Activated CD8-positive, alpha-beta memory T cell treated with anti-CD3 and anti-CD28 coated beads, Interleukin-2, amount 50 U/mL, for 24 hours (primary cell): ENCODE data around the gene FOXP1.
"Not testable (repeated sequence)": the region's sequence is repeated elsewhere in the genome, so short reads cannot be mapped to it uniquely, and the experiment has no call there.

Experiments
- DNase-seq: peaks from one replicate; pipeline ENCODE4 v3.0.0-alpha.2; 2020; ENCODE audit errors: extremely low read depth

FOXP1 gene

DNA sequence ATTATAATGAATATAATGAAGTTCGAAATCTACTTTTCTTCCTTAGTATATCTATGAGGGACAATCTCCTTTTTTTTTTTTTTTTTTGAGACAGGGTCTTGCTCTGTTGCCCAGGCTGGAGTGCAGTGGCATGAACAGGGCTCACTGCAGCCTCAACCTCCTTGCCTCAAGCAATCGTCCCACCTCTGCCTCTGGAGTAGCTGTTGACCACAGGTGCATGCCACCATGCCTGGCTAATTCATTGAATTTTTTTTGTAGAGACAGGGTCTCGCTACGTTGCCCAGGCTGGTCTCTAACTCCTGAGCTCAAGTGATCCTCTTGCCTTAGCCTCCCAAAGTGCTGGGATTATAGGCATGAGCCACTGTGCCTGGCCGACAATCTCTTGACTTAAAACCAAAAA is 607.5 kb downstream of the FOXP1 start:
- DNase-seq, result not testable (repeated sequence)

DNA sequence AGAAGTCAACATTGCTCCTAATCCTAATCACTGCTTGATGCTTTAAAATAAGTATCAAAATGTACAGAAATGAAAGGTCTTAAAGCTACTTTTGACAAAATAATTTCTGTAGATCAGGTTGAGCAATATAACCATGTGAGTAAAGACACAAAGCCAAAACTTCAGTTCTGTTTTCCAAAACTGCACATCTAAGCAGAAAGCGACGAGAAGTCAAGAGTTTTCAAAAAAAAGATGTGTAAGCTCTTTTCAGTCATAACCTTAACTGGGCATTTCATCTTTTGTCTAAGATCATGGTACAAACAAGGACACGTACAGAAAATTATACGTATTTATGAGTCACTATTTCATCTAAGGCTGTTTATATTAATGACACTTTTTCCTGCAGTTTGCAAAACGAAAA is 608.8 kb downstream of the FOXP1 start:
- no peak for DNase-seq

DNA sequence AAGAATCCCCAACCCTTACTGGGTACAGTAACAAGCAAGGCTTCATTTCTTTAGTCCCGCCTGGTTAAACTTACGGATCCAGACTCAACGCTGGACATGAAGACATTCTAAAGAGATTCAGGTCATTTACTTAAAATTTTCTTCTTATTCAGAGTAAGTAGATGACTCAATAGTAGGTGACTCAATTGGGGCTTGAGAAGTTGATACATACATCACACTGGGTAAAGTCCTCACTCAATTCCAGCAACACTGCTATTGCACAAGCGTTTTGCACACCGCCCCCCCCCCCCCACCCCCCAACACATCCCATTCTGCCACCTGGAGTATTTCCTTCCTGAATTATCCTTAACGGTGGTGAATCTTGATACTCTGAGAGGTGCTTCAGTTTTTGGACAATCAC is 610.0 kb downstream of the FOXP1 start:
- DNase-seq, result no peak

DNA sequence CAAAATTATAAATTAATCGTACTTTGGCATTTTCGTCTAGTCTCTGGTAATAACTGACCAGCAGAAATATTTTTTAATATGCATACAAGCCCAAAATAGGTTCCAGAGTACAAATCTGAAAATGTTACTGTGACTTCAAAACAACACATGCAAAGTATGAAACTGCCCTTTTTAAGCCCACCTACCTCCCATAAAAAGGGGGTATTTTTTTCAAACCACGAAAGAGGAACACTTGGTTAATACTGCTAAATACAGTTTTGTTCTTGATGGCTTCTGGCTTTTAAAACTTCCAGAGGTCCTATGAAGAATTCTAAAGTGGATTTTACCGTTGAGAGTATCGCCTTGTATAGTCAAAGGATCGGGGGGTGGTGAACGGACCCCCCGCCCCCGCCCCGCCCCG is 610.7 kb downstream of the FOXP1 start:
- no peak for DNase-seq

DNA sequence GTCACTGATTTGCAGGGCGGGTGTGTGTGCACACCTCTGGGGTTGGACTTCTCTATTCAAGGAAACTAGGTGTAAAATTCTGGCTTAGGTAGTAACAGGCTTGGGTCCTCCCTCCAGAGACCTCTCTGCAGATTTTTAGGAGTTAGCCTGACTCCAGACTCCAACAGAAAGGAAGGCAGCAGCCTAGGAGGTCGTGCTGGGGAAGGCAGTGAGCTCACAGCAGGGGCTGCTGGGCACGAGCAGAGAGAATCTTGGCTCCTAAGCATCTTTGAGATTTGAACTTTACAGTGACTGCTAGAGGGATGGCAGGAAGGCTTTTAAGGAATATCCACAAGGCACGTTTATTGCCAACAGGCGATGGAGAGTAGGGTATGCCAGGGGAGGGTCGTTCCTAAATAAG is 612.6 kb downstream of the FOXP1 start:
- no peak for DNase-seq

DNA sequence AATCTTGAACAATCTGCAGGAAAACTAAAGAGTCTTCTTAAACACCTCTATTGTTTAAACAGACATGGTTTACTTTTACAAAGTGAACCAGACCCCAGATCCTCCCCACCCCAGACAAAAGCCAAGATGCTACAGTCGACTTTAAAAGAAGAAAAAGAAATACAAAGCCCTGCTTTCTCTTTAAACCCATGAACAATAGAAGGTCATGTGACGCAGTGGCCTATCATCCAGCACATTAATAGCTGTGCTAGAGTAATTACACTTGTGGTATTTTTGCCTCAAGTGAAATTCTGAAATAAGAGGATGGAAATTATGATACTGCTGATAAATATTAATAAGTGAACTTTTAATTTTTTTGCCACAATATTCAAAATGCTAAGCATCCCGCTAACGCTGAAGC is 613.4 kb downstream of the FOXP1 start:
- no peak for DNase-seq

DNA sequence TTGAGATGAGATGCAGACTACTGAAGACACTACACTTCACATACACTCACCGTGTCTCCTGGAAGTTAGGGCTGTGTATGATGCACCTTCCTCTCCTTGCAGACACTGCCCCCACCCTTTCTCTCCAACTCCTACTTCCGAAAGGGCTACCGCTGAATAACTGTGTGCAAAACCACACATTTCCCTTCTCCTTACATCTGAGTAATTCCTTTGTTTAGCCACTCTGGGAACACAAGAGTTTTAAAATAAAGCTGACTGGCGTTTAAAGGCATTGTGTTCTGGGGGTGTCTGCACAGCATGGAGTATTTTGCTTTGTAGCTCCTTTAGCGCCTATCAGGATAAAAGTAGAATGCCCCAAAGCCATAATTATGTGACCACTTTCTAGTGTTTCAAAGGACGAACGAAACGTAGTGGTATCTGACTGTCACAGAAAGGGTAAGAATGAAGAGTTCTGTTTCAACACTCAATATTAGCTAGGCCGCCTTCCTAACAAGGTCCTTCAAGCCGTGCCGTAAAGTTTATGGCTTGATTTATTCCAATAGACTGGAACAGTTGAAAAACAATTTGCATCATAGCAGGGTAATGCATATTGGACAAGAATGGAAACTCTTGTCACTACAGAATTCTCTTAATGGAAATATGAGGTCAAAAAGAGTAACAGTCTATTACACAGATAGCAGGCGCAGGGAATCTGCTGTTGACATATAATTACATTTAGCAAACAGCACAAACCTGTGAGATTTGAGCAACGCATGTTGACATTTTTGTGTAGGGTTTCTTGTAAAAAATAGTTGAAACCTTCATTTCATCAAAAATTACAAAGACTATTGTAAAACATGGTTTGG is 619.9 kb downstream of the FOXP1 start:
- DNase-seq, result no peak

DNA sequence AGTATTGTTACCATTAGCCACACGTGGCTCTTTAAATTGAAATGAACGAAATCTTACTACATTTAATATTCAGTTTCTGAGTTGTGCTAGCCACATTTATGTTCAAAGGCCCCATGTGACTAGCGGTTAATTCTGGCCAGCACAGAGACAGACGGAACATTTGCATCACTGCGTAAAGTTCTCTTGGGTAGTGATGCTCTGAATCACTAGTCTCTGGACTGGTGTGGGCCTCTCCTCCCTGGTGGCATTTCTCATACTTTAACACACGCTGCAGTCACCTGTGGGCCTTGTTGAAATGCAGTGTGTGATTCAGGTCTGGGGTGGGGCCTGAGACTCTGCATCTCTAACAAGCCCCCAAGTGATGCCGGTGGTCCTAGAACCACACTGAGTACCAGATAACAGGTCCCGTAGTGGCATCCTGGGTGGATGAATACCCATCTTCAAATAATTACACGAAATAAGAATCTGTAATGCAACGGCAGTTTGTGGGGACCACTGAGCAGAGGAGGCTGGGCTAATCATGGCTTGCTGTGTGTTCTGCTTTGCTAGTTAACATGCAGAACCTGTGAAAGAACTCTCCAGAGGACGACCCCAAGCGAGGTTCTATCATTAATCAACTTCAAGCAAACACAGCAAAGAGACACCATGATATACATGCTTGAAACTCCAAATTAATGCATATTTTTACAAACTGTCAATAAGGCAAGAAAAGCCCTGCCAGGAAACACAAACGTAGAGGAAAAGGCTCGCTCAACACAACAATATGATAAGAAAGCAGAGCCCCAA is 623.8 kb downstream of the FOXP1 start:
- DNase-seq, result no peak

DNA sequence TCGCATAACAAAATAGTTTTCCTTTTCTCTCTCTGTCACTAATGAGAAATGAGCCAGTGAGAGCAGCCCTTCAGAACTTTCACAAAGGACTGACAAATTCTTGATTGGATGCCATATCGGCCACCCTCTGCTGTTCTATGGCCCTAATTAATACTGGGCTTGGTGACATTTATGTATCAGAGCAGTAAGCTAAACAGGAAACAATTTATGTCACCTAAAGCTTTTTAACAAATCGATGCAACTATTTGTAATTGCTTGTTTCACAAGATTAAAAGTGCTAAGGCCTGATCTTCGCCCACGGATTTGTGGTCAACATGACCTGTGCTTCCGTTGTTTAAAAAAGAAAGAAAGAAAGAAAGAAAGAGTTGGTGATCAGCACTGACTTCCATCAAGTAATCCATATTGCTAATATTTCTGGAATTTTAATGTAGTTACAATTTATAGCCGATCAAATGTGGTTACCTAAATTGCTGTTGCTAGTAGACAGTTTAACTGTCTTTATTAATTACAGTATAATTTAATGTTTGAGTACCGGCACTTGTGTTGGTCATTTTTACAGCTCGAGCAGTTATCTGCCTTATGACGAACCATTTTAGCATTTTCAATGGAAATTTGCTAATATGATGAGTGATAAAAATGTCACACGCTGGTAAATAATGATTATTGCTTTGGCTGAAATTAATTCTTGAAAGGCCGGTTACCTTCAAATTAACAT is 631.3 kb downstream of the FOXP1 start:
- DNase-seq, result no peak

DNA sequence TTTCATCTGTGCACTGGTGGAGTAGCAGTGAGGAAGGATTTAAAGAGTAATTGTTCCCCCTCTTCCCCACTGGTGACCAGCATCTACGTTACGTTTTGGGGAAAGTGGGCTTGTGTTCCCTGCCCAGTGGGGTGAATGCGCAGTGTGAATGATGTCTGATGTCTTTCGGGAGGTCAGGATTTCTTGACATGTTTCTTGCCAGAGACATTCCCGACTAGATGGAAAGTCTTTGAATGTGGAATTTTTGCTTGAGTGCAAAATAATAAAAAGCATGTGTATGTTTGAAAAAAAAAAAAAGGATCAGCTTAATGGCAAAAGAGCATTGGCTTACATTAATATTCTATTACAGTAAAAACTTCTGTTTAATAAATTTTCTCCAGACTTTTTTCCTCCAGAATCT is 632.2 kb downstream of the FOXP1 start:
- no peak for DNase-seq

DNA sequence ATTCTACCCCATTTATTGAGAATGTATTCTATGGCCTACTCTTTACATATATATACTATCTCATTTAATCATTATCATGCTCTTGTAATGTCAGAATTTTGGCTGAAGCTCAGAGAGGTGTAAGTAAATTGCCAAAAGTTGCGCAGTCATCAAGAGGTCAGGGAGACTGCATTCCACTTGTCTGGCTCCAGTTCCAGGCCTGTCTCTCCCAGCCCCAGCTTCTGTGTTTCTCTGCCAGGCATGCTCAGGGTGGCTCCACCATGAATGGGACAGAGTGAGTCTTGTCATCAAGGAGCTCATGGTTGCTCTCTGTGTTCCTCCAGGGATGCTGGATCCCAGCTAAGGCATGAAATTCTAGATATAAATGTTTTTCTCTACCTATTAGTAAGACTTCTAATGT is 635.9 kb downstream of the FOXP1 start:
- no peak for DNase-seq

DNA sequence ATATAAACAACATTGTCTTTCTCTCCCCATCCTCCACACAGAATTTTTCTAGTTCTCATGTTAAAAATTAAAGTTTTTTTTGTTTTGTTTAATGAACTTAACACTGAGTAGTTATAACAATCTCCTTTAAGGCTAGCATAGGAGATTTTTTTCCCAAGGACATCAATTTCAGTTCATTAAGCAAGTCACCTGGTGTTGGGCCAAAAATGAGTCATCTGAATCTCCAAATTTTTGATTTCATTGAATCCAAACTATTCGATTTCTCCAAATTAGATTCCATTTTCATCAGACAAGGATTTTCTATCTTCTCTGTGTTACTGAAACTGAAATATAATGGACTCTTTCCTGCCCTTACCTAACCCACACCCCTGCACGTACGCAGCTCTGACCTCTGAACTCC is 639.6 kb downstream of the FOXP1 start:
- no peak for DNase-seq

DNA sequence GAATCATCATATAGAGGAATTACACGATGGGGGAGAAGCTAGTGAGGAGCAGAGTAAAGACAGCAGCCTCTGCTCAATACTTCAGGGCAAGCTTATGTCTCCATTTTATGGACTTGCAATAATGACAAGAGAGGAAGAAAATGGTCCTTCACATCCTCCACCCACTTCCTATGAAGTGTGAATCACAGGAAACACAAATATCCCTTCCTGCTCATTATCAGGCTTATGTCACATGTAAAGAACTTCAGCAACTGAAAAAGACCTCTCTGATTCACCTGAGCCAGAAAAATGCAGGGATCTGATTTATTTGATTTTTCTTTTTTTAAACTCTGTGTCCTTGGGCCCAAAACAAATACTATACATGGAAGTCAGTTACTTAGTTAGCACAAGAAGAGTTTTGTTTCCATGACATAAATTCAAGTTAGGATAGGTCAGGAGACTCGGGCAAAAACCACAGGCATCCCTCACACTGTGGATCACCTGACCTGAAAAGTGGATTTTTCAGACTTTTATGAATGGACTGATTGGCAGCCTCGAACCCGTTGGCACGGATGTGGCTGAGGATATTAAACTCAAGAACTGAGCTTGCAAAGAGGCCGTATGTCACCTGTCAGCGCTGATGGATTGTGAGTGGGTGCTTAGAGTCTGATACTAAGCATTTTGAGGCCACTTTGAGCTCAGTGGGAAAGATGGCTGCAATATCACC is 650.3 kb downstream of the FOXP1 start:
- no peak for DNase-seq

DNA sequence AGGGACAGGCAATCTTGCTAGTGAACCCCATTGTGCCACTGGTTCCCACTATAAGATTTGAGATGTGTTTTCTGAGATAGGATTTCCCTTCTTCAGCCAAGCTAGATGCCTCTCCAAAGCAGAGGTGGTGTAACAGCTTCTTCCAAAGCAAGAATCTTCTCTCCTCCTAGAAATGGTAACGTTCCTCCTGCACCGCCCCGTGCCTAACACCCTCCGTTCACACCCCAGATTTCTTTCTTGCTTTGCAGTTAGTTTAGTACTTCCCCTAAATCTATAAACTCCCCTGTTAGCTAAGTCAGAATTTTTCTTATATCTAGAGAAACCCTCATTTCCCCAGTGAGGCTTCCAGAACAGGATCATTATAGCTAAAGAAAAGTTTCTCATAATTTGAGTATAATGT is 653.5 kb downstream of the FOXP1 start:
- no peak for DNase-seq

DNA sequence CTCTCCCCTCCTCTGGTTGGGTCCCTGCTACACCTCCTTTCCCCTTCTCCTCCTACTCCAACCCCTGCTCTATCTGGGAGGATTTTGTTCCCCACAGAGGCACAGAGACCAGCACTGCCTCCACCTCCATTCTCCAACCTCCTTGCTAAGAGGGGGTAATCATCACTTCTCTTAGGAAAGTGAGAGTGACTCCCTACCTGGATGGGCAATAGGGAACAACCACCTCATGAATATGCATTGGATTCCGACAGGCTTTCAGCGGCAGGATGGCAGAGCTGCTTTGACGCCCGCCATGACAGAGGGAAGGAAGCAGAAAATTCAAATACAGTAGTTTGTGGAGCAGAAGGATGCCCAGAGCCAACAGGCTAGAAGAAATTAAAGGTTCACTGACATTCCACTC is 656.3 kb downstream of the FOXP1 start:
- no peak for DNase-seq

DNA sequence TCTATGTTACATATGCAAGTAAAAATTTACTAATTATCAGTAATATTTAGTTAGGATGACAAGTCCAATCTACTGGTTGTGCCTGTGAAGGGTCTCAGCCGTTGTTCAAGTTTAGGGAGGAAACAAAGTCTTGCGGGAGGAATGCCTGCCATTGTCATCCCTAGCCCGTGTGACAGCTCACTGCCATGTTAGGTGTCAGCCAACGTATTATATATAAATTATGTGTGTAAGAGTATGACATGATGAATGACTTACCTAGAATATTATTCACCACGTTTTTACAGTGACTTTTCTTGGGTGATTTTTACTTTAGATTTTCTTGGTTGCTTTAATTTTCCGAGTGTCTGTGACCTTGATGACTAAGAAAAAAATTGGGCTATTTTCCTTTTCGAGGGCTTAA is 656.7 kb downstream of the FOXP1 start:
- no peak for DNase-seq

DNA sequence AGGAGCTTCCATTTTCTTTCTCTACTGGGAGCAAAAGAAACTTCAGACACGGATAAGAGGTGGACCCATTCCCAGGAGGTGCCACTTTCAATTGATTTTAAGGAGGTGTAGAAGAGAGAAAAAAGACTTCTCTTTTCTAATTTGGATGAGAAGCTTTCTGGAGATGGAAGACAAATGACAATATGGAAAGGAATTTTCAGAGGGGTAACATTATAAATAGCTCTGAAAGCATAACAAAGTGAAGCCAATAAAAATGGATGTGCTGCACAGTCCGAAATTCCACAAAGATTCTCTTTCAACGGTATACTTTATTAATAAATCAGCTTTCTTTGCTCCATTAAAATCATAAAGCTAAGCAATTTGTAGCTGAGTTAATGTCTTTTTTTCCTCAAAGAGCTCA is 663.9 kb downstream of the FOXP1 start:
- no peak for DNase-seq

DNA sequence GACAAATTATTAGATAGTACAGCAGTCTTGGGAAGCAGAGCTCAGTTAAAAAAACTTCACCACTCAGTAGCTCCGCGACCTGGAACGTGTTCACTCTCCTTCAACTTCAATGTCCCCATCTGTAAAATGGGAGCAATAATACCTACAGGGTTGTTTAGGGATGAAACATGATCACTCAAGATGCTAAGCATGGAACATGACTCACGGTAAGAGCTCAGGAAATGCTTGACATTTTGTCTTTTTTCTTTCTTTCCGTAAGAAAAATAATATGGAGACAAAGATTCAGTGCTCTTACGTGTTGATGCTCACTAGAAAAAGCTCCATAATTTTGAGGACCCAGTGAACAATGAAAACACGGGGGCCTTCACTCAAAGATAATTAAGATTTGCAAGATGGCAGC is 664.4 kb downstream of the FOXP1 start:
- DNase-seq, result no peak

DNA sequence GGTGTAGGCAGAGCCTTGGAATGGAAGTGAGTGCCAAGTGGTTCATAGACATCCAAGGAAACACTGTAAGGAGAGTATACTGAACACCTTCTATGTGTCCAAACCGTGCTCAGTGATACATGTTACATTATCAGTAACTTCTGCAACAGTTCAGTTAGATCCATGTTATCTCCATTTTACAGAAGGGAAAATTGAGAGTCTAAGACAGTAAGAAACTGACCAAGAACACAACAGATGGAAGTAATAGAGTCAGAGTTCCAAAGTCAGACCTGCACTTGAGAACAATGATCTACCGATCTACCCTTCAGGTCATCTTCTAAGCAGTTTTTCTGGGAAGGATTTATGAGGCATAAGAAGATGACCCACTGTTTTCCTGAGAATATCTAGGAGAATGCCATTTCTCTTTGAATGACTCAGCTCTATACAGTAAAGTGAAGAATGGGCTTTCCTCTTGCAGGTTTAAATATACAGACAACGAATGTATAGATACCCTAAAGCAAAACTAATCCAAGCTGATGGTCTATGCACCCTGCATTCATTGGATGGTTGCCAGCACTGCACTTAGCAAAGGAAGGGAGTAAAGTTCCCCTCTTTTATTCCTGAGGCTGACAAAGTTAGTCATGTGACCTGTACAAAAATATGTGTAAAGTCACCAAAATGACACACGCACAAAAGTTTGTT is 667.0 kb downstream of the FOXP1 start:
- DNase-seq, result no peak

DNA sequence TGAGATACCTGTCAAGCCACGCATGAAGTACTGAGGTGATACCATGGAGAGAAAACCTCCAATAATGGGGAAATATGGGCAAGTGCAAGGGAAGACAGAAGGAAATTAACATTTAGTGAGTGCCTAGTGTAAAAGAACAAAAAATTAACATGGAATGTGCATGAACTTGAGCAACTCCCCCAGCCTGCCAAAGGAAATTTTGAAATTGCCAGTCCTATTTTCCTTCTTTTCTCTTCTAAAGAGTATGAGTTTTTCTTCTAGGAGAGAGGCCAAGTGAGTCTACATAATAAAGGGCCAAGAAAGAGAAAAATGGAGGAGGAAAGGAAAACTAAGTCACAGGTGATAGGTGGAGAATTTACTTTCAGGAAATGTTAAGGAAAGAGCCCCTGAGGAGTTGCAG is 668.7 kb downstream of the FOXP1 start:
- no peak for DNase-seq

DNA sequence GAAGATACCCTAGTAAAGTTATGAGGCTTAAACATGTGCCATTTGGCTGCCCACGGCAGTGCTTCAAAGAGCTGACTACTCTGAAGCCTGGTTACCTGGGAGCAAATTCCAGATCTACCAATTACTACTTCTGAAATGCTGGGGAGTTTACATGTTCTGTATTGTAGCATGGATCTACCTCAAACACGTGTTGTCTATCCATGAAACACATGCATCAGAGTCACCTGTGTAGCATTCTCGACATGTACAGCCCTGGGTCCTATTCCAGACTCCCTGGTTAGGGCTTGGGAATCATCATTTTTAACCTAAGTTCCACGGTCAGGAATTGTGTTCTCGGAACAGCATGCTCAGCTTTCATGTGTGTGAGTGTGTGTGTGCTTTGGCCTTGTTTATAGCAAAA is 671.8 kb downstream of the FOXP1 start:
- DNase-seq, result no peak
